HepG2 (cell line): ENCODE data around the gene MSX2. TPM values are rescaled to one million over a fixed set of nuclear protein-coding genes. Genes with fewer than 3 reads are reported as not detected.

Experiments
- ATAC-seq: fragments of 200-7000 bp; cut with Tn5 transposase; 3 replicates; pipeline ENCODE4 v1.9.1; 2020; ENCODE audit warnings: mild to moderate bottlenecking, moderate library complexity
- BruUV-seq: library from RNA; stranded (reverse); fragments of 400-500 nt; replicated peaks from 2 replicates; lab custom pipeline; 2021; lab: Mats Ljungman, UMichigan
- CTCF ChIA-PET: fragments of 300-600 bp; formaldehyde crosslinking; extraction: SDS; loops from one replicate; lab custom pipeline; 2021; ENCODE audit warnings: low total read pairs, inconsistent platforms, low intra/inter-chr PET ratio; lab: Yijun Ruan, JAX
- POLR2A ChIA-PET: fragments of 350-600 bp; sonication (Branson Sonifier 250); formaldehyde crosslinking; loops from one replicate; lab custom pipeline; 2020; ENCODE audit warnings: antibody characterized with exemption, inconsistent platforms; lab: Yijun Ruan, JAX
- DNase-seq: peaks from one replicate; pipeline ENCODE4 v3.0.0-alpha.2; 2015; ENCODE audit warnings: low spot score
- FAIRE-seq: peaks from 3 replicates; lab custom pipeline; 2011; peaks lifted over from hg19 to GRCh38; lab: Jason Lieb, UNC
- H2AFZ ChIP-seq: one replicate; pipeline ENCODE4 v1.6.1; 2011; ENCODE audit warnings: low read length, inconsistent platforms
- H3K27ac ChIP-seq: fragments of 300-600 bp; 3 replicates; pipeline ENCODE4 v1.8.0; 2011; ENCODE audit warnings: mixed run types, mild to moderate bottlenecking, mixed read lengths, low read length, inconsistent platforms; ENCODE audit not compliant: insufficient read depth; ENCODE audit errors: extremely low read length
- H3K27me3 ChIP-seq, 2 experiments: fragments of 200-600 bp in 1 of 2; 2 replicates in 1 of 2; 3 replicates in 1 of 2; pipeline versions ENCODE4 v1.6.0 to v1.8.0; 2011; ENCODE audit warnings: low read length in 2 of 2, mild to moderate bottlenecking in 2 of 2, moderate library complexity in 2 of 2, inconsistent platforms in 1 of 2; ENCODE audit not compliant: insufficient read depth in 2 of 2, control insufficient read depth in 1 of 2
- H3K36me3 ChIP-seq, 2 experiments: fragments of 200-600 bp in 1 of 2; replicated peaks in 1 of 2; 2 replicates in 1 of 2; 3 replicates in 1 of 2; pipeline versions ENCODE4 v1.5.1 to v1.8.0; 2011; ENCODE audit warnings: low read length in 2 of 2, inconsistent platforms in 1 of 2; ENCODE audit not compliant: insufficient read depth in 2 of 2, control insufficient read depth in 1 of 2
- H3K4me1 ChIP-seq: 2 replicates; pipeline ENCODE4 v1.5.1; 2012; ENCODE audit warnings: low read length, inconsistent platforms; ENCODE audit not compliant: insufficient read depth
- H3K4me2 ChIP-seq: 2 replicates; pipeline ENCODE4 v1.6.0; 2011; ENCODE audit warnings: low read depth, low read length, inconsistent platforms
- H3K4me3 ChIP-seq, 3 experiments: fragments of 200-600 bp in 1 of 3; sonication (generic), shearing (Covaris generic) in 1 of 3; replicated peaks in 1 of 3; 2 replicates each; pipeline ENCODE4 v1.5.1; 2011 to 2016; ENCODE audit warnings: low read length in 3 of 3, inconsistent platforms in 2 of 3, low read depth in 2 of 3, mild to moderate bottlenecking in 2 of 3, control low read depth in 1 of 3, mixed read lengths in 1 of 3; ENCODE audit not compliant: insufficient read depth in 1 of 3
- H3K79me2 ChIP-seq: one replicate; pipeline ENCODE4 v1.6.1; 2011; ENCODE audit warnings: low read length, inconsistent platforms; ENCODE audit not compliant: insufficient read depth
- H3K9ac ChIP-seq: 2 replicates; pipeline ENCODE4 v1.6.0; 2011; ENCODE audit warnings: mild to moderate bottlenecking, low read depth, low read length, inconsistent platforms; ENCODE audit not compliant: insufficient read depth
- H3K9me3 ChIP-seq: 2 replicates; pipeline ENCODE4 v1.5.1; 2012; ENCODE audit warnings: mild to moderate bottlenecking, low read length
- H4K20me1 ChIP-seq: 2 replicates; pipeline ENCODE4 v1.6.0; 2011; ENCODE audit warnings: inconsistent platforms, mild to moderate bottlenecking, low read length, moderate library complexity; ENCODE audit not compliant: insufficient read depth
- BCL6 ChIP-seq: IDR thresholded peaks from 2 replicates; pipeline ENCODE4 v1.6.1; 2016; ENCODE audit warnings: missing genetic modification reagents, missing compliant biosample characterization
- DNMT1 ChIP-seq: sonication (generic); formaldehyde crosslinking; IDR thresholded peaks from 2 replicates; pipeline ENCODE4 v1.5.1; 2020; ENCODE audit warnings: mild to moderate bottlenecking, missing genetic modification reagents
- FOXO1 ChIP-seq: sonication (generic); formaldehyde crosslinking; IDR thresholded peaks from 2 replicates; pipeline ENCODE4 v1.4.0; 2020; ENCODE audit warnings: missing genetic modification reagents
- MTF1 ChIP-seq: sonication (generic); formaldehyde crosslinking; IDR thresholded peaks from 2 replicates; pipeline ENCODE4 v1.5.0; 2020; ENCODE audit warnings: missing genetic modification reagents
- SIN3A ChIP-seq: IDR thresholded peaks from 2 replicates; pipeline ENCODE4 v1.6.1; 2011; ENCODE audit warnings: low read depth, mild to moderate bottlenecking, control low read depth, low read length, borderline replicate concordance
- TCF7 ChIP-seq: sonication (generic); IDR thresholded peaks from 2 replicates; pipeline ENCODE4 v1.6.1; 2016; ENCODE audit warnings: antibody characterized with exemption, low read depth
- YY1 ChIP-seq: IDR thresholded peaks from 2 replicates; pipeline ENCODE4 v1.6.1; 2011; ENCODE audit warnings: low read length, low read depth, moderate library complexity, mild to moderate bottlenecking; ENCODE audit not compliant: insufficient read depth, insufficient replicate concordance
- ZNF264 ChIP-seq: sonication (generic); formaldehyde crosslinking; IDR thresholded peaks from 2 replicates; pipeline ENCODE4 v1.4.0; 2020; ENCODE audit warnings: missing genetic modification reagents
- WGBS: methylation state at CpG from one replicate; pipeline ENCODE4 v1.1.6; 2017; ENCODE audit warnings: low lambda C conversion rate; 5-methylcytosine and 5-hydroxymethylcytosine counted together
- in situ Hi-C: cut with HindIII; loops from 2 replicates; pipeline ENCODE4 v1.10.0; 2017; ENCODE audit warnings: low pct_unique_long_range_greater_than_20kb; ENCODE audit not compliant: extremely low pct_ligation_motif_present
- intact Hi-C: fragments of 100-400 bp; cut with micrococcal nuclease; formaldehyde crosslinking; loops from one replicate; pipeline ENCODE4 v1.10.0; 2022; ENCODE audit not compliant: unreplicated experiment
- polyA plus RNA-seq, 8 experiments: library from polyadenylated mRNA; depleted of rRNA in 3 of 8; stranded (reverse) in 7 of 8; unstranded in 1 of 8; fragments of >200 nt; fragmentation: Illumina TruSeq in 4 of 8; extraction: Trizol in 4 of 8; gene quantifications; 2 replicates each; pipeline versions ENCODE4 v1.2.1 to v1.2.3, GENCODE V29; 2011 to 2016; ENCODE audit warnings: low read depth in 4 of 8, missing spikeins in 1 of 8, mixed read lengths in 1 of 8; ENCODE audit not compliant: insufficient read depth in 1 of 8
- total RNA-seq, 5 experiments: library from RNA; depleted of rRNA; stranded (reverse); fragments of >200 nt; fragmentation: Illumina TruSeq; extraction: Trizol; gene quantifications; 2 replicates each; pipeline ENCODE4 v1.2.3, GENCODE V29; 2016; ENCODE audit warnings: low read depth in 1 of 5
- TF ChIP-seq, protein P1 (sequence below): sonication (generic); formaldehyde crosslinking; IDR thresholded peaks from 2 replicates; pipeline ENCODE4 v1.8.1; 2023; ENCODE audit warnings: missing genetic modification reagents, inconsistent platforms, borderline replicate concordance

The MSX2 gene
- total and polyA plus RNA-seq, 2 of the 13 experiments (the other 11 are each of a cell fraction or from before 2014, with no cell fraction given), result not detected

DNA sequence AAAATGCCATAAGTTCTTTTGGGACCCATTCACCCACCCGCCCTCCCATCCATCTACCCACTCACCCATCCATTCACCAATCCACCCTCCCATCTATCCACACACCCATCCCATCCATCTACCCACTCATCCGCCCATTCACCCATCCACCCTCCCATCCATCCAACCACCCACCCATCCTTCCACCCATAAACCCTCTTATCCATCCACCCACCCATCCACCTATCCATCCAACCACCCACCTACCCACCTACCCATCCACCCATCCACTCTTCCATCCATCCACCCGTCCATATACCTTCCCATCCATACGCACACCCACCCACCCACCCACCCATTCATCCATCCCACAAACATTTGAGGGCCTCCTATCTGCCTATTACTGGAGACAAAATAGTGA is 43.3 kb downstream of the MSX2 start:
- ChIA-PET POLR2A (no interaction called here), CTCF (no interaction called here)
- H3K36me3 ChIP-seq, result no peaks in the 10 kb centered on the region
- no peak overlapping the region for H3K4me2 ChIP-seq
- no peaks in the 10 kb centered on the region for H4K20me1 ChIP-seq
- H3K79me2 ChIP-seq, result no peaks in the 10 kb centered on the region
- no peak overlapping the region for H2AFZ ChIP-seq
- H3K27me3 ChIP-seq, result peaks cover 0 to under 1% of the 10 kb centered on the region in 2 experiments; a peak in 1 of 5 replicates
- TF ChIP-seq BCL6 (CRISPR knock-in tag) (no peak), TCF7 (no peak), ZNF264 (no peak), SIN3A (no peak), MTF1 (CRISPR knock-in tag) (no peak), YY1 (no peak)
- TF ChIP-seq, protein P1, sequence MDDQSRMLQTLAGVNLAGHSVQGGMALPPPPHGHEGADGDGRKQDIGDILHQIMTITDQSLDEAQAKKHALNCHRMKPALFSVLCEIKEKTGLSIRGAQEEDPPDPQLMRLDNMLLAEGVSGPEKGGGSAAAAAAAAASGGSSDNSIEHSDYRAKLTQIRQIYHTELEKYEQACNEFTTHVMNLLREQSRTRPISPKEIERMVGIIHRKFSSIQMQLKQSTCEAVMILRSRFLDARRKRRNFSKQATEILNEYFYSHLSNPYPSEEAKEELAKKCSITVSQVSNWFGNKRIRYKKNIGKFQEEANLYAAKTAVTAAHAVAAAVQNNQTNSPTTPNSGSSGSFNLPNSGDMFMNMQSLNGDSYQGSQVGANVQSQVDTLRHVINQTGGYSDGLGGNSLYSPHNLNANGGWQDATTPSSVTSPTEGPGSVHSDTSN (CRISPR knock-in tag), result no peak
- in situ Hi-C loops (no loop called here), intact Hi-C loops (no loop called here)
- WGBS, result 27% methylated on average over 4 of the region's 4 CpGs
- no peak for FAIRE-seq
- DNase-seq, result no peak
- no peak for ATAC-seq
- H3K27ac ChIP-seq, result no peak overlapping the region
- no peak overlapping the region for H3K4me3 ChIP-seq
- BruUV-seq, result no TSS peak
- no peaks in the 10 kb centered on the region for H3K4me1 ChIP-seq
- H3K9ac ChIP-seq, result no peak overlapping the region
- no peaks in the 10 kb centered on the region for H3K9me3 ChIP-seq

- CTCF ChIA-PET, result no interaction called here
- Histone ChIP-seq H3K9ac (no peak overlapping the region), H3K36me3 (no peaks in the 10 kb centered on the region), H3K4me1 (no peaks in the 10 kb centered on the region), H4K20me1 (no peaks in the 10 kb centered on the region), H3K4me2 (no peak overlapping the region), H3K27me3 (no peaks in the 10 kb centered on the region; a peak in 1 of 5 replicates), H3K79me2 (no peaks in the 10 kb centered on the region), H2AFZ (no peak overlapping the region), H3K27ac (no peak overlapping the region), H3K4me3 (no peak overlapping the region), H3K9me3 (no peaks in the 10 kb centered on the region)
- intact Hi-C loops (no loop called here), in situ Hi-C loops (no loop called here)
- ATAC-seq (no peak), DNase-seq (no peak), FAIRE-seq (no peak)
- TF ChIP-seq DNMT1 (CRISPR knock-in tag) (no peak), FOXO1 (no peak)
- BruUV-seq, result no TSS peak
- POLR2A ChIA-PET, result no interaction called here
- WGBS, result 74% methylated on average over 4 of the region's 4 CpGs
Measured at GRCh38 chr5:174769005-174769404, 44.6 kb downstream of the MSX2 start.
